ENCODE data around the gene GRAMD2A. TPM values are rescaled to one million over a fixed set of nuclear protein-coding genes. Genes with fewer than 3 reads are reported as not detected.

The GRAMD2A gene
- total RNA-seq, 1 experiment from 2014 or later, result 1.3 TPM

DNA sequence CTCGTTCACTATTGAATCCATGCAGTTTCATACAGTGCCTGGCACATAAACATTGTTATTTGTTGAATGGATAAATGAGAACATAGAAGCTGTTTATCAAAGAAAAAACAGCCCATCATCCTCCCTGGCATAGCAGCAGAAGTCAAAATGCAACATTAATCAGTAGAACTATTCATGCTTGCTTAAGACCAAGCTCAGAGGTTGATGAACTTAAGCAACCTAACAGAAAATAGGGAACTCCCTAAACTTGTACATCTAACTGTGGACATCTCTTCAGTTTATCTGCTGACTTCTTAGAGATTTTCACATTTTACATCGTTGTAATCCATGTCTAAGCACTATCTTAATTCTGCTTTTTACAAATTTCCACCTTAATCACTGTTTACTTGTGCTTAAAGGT lies 50.2 kb downstream of the GRAMD2A start:
- no peak overlapping the region for H3K4me2 ChIP-seq (ENCODE audit: insufficient read depth, insufficient read length, low read length)
- no peak overlapping the region for H2BK120ac ChIP-seq (ENCODE audit: low read depth, low read length, poor library complexity, severe bottlenecking)
- H3K27me3 Mint-ChIP-seq (ENCODE audit: low read depth), result 0 out of 2 replicates have a peak, but pooled peaks cover 3% of the 10 kb centered on the region
- H3K79me2 ChIP-seq (ENCODE audit: insufficient read depth, low read length), result no peaks in the 10 kb centered on the region
- H3K27ac Mint-ChIP-seq, result no peak overlapping the region
- H3K9me3 Mint-ChIP-seq, result no peaks in the 10 kb centered on the region
- H2BK15ac ChIP-seq (ENCODE audit: low read depth, low read length), result no peak overlapping the region
- H3K4ac ChIP-seq (ENCODE audit: low read depth, low read length), result no peak overlapping the region
- WGBS (ENCODE audit: extremely low coverage, insufficient read length, low lambda C conversion rate), result no CpG with 5 or more reads among the region's 2 CpGs
- no peak overlapping the region for H3K56ac ChIP-seq (ENCODE audit: insufficient read length, low read depth, low read length)
- no peaks in the 10 kb centered on the region for H3K36me3 Mint-ChIP-seq (ENCODE audit: insufficient read depth in 1 of 3, low read depth in 3 of 3)
- no peak overlapping the region for H3K14ac ChIP-seq (ENCODE audit: insufficient read depth, low read length)
- no peak overlapping the region for H3K4me3 Mint-ChIP-seq
- H3K23ac ChIP-seq (ENCODE audit: insufficient read length, low read depth, low read length), result no peak overlapping the region
- no peak overlapping the region for H2BK12ac ChIP-seq (ENCODE audit: insufficient read length, low read depth, low read length)
- H2BK20ac ChIP-seq (ENCODE audit: low read depth, low read length, poor library complexity, severe bottlenecking), result no peak overlapping the region
- H4K91ac ChIP-seq (ENCODE audit: insufficient read length, low read depth, low read length), result no peak overlapping the region
- no peaks in the 10 kb centered on the region for H3K4me1 ChIP-seq (ENCODE audit: insufficient read depth, low read length)
- H3K9me3 ChIP-seq (ENCODE audit: control insufficient read depth, low read depth, low read length), result no peaks in the 10 kb centered on the region
- no peaks in the 10 kb centered on the region for H3K79me1 ChIP-seq (ENCODE audit: insufficient read depth, low read depth, low read length, poor library complexity, severe bottlenecking)
- no peaks in the 10 kb centered on the region for H3K4me1 Mint-ChIP-seq
- no peak overlapping the region for H2AFZ ChIP-seq (ENCODE audit: low read length)
- no peak overlapping the region for H3K9ac ChIP-seq (ENCODE audit: extremely low read depth, insufficient read length, low read length)
- no peaks in the 10 kb centered on the region for H3K23me2 ChIP-seq (ENCODE audit: insufficient read length, low read depth, low read length, poor library complexity, severe bottlenecking)
- H4K20me1 ChIP-seq (ENCODE audit: control insufficient read depth, insufficient read depth, insufficient read length), result no peaks in the 10 kb centered on the region
- H4K8ac ChIP-seq (replicated peaks; ENCODE audit: insufficient read length, low read depth, low read length), result no peak overlapping the region
- no peak overlapping the region for H2BK5ac ChIP-seq (ENCODE audit: insufficient read length, low read length)
- H3K18ac ChIP-seq (ENCODE audit: insufficient read length, low read depth, low read length), result no peak overlapping the region
- no peak overlapping the region for H4K5ac ChIP-seq (ENCODE audit: insufficient read length, low read depth, low read length)
- H3K27me3 ChIP-seq (ENCODE audit: insufficient read depth, low read length), result no peaks in the 10 kb centered on the region
- H2AK5ac ChIP-seq (ENCODE audit: insufficient read length, low read length), result no peak overlapping the region
- TF ChIP-seq, protein P1, sequence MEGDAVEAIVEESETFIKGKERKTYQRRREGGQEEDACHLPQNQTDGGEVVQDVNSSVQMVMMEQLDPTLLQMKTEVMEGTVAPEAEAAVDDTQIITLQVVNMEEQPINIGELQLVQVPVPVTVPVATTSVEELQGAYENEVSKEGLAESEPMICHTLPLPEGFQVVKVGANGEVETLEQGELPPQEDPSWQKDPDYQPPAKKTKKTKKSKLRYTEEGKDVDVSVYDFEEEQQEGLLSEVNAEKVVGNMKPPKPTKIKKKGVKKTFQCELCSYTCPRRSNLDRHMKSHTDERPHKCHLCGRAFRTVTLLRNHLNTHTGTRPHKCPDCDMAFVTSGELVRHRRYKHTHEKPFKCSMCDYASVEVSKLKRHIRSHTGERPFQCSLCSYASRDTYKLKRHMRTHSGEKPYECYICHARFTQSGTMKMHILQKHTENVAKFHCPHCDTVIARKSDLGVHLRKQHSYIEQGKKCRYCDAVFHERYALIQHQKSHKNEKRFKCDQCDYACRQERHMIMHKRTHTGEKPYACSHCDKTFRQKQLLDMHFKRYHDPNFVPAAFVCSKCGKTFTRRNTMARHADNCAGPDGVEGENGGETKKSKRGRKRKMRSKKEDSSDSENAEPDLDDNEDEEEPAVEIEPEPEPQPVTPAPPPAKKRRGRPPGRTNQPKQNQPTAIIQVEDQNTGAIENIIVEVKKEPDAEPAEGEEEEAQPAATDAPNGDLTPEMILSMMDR (conservative IDR thresholded peaks at IDR 0.05), result no peak
- DNase-seq, result no peak
- H3K27ac ChIP-seq (ENCODE audit: insufficient read length, low read depth, low read length), result no peak overlapping the region
- no peak overlapping the region for H3T11ph ChIP-seq (ENCODE audit: low read length)
